Measurements from ENCODE around the gene RRP8. TPM values are rescaled to one million over a fixed set of nuclear protein-coding genes. Genes with fewer than 3 reads are reported as not detected.

Gene RRP8
- total and polyA plus RNA-seq, 2 of the 8 experiments (the other 6 are each of a cell fraction or from before 2014, with no cell fraction given) = 4.2 to 14.9 TPM

GRCh38 chr11:6612213-6613041, 9.0 kb upstream of the RRP8 start, which contains the start of gene TAF10 (continued):
- no peak for TF ChIP-seq CHD1 (IDR thresholded peaks at IDR 0.05; ENCODE audit: low read depth, low read length)
